DOHH2 (cell line): ENCODE results near the gene BRSK2.

Experiments
- H3F3A ChIP-seq: fragments of 200-600 bp; sonication (generic), shearing (Covaris generic); 2 replicates; pipeline ENCODE4 v1.6.0; 2016; ENCODE audit warnings: antibody characterized with exemption, mild to moderate bottlenecking; ENCODE audit not compliant: control insufficient read depth, insufficient read depth
- H3K27ac ChIP-seq: fragments of 200-600 bp; sonication (generic); 2 replicates; pipeline ENCODE4 v1.5.1; 2014; ENCODE audit warnings: low read depth, mild to moderate bottlenecking, low read length, moderate library complexity
- H3K27me3 ChIP-seq: fragments of 200-600 bp; sonication (generic); 2 replicates; pipeline ENCODE4 v1.6.1; 2014; ENCODE audit warnings: mild to moderate bottlenecking, low read length, mixed read lengths; ENCODE audit not compliant: control insufficient read depth
- H3K36me3 ChIP-seq: fragments of 200-600 bp; sonication (generic); 2 replicates; pipeline ENCODE4 v1.6.1; 2014; ENCODE audit warnings: mild to moderate bottlenecking, low read length, moderate library complexity, mixed read lengths; ENCODE audit not compliant: control insufficient read depth
- H3K4me1 ChIP-seq: fragments of 200-600 bp; sonication (generic); 2 replicates; pipeline ENCODE4 v1.6.1; 2014; ENCODE audit warnings: mild to moderate bottlenecking, low read length, mixed read lengths; ENCODE audit not compliant: control insufficient read depth
- H3K4me2 ChIP-seq: fragments of 200-600 bp; sonication (generic); 2 replicates; pipeline ENCODE4 v1.6.0; 2014; ENCODE audit warnings: mild to moderate bottlenecking, low read length, moderate library complexity
- H3K4me3 ChIP-seq: fragments of 200-600 bp; sonication (generic); 2 replicates; pipeline ENCODE4 v1.5.1; 2014; ENCODE audit warnings: mild to moderate bottlenecking, low read length, mixed read lengths
- H3K79me2 ChIP-seq: fragments of 200-600 bp; sonication (generic); 2 replicates; pipeline ENCODE4 v1.6.1; 2014; ENCODE audit warnings: mild to moderate bottlenecking, low read length, mixed read lengths; ENCODE audit not compliant: control insufficient read depth
- H3K9me2 ChIP-seq: fragments of 200-600 bp; sonication (generic); replicated peaks from 2 replicates; pipeline ENCODE4 v1.6.1; 2014; ENCODE audit warnings: mild to moderate bottlenecking, low read length, mixed read lengths; ENCODE audit not compliant: control insufficient read depth
- H3K9me3 ChIP-seq: fragments of 200-600 bp; sonication (generic); 2 replicates; pipeline ENCODE4 v1.6.1; 2014; ENCODE audit warnings: antibody characterized with exemption, low read length, mixed read lengths; ENCODE audit not compliant: control insufficient read depth, insufficient read depth
- H4K20me1 ChIP-seq: fragments of 200-600 bp; sonication (generic); 2 replicates; pipeline ENCODE4 v1.6.0; 2014; ENCODE audit warnings: low read depth, mild to moderate bottlenecking, antibody characterized with exemption, low read length, moderate library complexity; ENCODE audit not compliant: control insufficient read depth, insufficient read depth
- CTCF ChIP-seq: fragments of 200-600 bp; sonication (generic); IDR thresholded peaks from one replicate; pipeline ENCODE4 v1.5.1; 2014; ENCODE audit warnings: antibody characterized with exemption, mild to moderate bottlenecking, low read depth, low read length; ENCODE audit not compliant: poor library complexity, severe bottlenecking
- EZH2phosphoT487 ChIP-seq: fragments of 200-600 bp; sonication (generic); IDR thresholded peaks from 2 replicates; pipeline ENCODE4 v1.6.1; 2017; ENCODE audit warnings: borderline replicate concordance, mild to moderate bottlenecking, antibody characterized with exemption, low read length, moderate library complexity, mixed read lengths

BRSK2 gene

DNA sequence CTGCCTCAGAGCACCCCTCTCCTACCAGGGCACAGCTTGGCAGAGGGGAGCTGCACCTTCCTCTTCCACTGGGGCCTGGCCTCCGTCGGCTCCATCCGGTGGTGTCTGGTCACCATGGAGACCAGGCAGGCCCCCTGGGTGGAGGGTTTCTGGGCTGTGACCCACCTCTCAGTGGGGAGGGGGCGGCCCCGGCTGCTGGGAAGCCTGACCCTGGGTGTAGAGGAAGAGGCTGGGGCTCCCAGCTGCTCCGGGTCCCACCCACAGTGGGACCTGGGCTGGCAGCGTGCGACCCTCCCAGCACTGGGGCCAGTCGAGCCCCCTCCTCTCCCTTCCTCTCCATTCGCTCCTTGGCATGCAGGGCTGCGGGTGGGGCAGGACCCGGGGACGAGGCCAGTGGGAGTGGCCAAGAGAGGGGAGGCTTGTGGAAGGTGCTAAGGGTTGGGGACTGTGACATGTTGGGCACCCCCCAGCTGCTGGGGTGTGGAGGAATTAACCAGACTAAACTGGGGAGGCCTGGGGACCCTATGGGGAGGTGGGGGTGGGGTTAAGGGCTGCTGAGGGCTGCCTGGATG is 46.8 kb downstream of the BRSK2 start:
- Histone ChIP-seq H3K4me2 (no peak overlapping the region), H3K9me2 (no peaks in the 10 kb centered on the region), H3K36me3 (no peaks in the 10 kb centered on the region), H3F3A (no peaks in the 10 kb centered on the region), H3K27me3 (no peaks in the 10 kb centered on the region), H4K20me1 (no peaks in the 10 kb centered on the region), H3K4me1 (no peaks in the 10 kb centered on the region), H3K79me2 (no peaks in the 10 kb centered on the region), H3K9me3 (no peaks in the 10 kb centered on the region), H3K4me3 (no peak overlapping the region), H3K27ac (no peak overlapping the region)
- TF ChIP-seq CTCF (no peak), EZH2phosphoT487 (no peak)

DNA sequence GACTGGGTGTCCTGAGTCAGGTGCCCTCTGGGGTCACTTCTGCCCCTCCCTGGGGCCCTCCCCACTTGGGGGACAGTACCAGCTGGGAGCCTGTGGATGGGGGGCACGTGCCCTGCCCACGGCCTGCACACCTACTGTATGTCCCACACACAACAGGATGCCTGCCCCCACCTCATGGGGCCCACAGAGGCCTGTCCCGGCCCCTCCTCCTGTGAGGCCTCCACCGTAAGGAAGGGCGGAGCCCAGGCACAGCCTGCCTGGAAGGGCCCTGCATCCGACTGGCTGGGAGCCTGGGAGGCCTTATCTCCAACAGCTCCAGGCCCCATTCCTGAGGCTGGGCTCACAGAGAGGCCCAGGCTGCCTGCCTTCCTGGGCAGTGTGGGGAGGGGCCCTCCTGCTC is 47.8 kb downstream of the BRSK2 start:
- Histone ChIP-seq H3K9me2 (no peaks in the 10 kb centered on the region), H3K4me3 (no peak overlapping the region), H3K4me1 (no peaks in the 10 kb centered on the region), H3K27ac (no peak overlapping the region), H3K9me3 (no peaks in the 10 kb centered on the region), H4K20me1 (no peaks in the 10 kb centered on the region), H3K27me3 (no peaks in the 10 kb centered on the region), H3K36me3 (no peaks in the 10 kb centered on the region), H3K79me2 (no peaks in the 10 kb centered on the region), H3K4me2 (no peak overlapping the region), H3F3A (no peaks in the 10 kb centered on the region)
- no peak for TF ChIP-seq CTCF
- TF ChIP-seq EZH2phosphoT487 = no peak

DNA sequence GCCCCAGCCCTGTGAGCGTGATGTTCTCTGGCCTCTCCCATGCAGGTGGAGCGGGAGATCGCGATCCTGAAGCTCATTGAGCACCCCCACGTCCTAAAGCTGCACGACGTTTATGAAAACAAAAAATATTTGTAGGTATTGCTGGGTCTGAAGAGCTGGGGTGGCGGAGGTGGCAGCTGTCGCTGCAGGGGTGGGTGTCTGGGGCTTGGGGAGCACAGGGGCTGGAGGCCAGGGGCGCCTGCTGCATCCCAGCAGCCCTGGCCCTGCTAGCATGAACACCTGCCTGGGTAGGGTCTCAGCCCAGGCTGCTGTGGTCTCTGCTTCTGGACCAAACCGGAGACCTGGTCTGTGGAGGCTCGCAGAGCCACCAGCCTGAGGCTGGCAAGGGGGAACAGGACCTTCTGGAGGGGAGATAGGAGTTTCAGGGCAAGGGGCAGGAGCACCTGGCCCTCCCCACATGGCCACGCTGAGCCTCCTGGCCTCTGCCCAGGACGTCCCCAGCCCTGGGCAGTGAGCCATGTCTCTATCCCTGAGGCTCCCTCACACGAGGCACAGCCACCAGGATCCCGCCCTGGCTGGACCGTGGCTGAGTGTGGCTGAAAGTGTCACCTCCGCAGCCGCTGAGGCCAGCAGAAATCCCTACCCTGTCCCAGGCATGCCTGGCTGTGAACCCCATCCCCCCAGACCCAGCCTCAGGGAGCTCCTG is 48.7 kb downstream of the BRSK2 start:
- no peaks in the 10 kb centered on the region for H3F3A ChIP-seq
- H3K36me3 ChIP-seq = no peaks in the 10 kb centered on the region
- no peaks in the 10 kb centered on the region for H3K9me3 ChIP-seq
- no peak overlapping the region for H3K4me3 ChIP-seq
- H3K27me3 ChIP-seq = no peaks in the 10 kb centered on the region
- H3K27ac ChIP-seq = no peak overlapping the region
- H3K79me2 ChIP-seq = no peaks in the 10 kb centered on the region
- no peaks in the 10 kb centered on the region for H3K4me1 ChIP-seq
- TF ChIP-seq EZH2phosphoT487 (no peak), CTCF (no peak)
- H4K20me1 ChIP-seq = no peaks in the 10 kb centered on the region
- no peak overlapping the region for H3K4me2 ChIP-seq
- no peaks in the 10 kb centered on the region for H3K9me2 ChIP-seq
